Pons (tissue), 1 donor: ENCODE measurements around the gene SMARCA2.
"Not testable (repeated sequence)": the region's sequence is repeated elsewhere in the genome, so short reads cannot be mapped to it uniquely, and the experiment has no call there.

Experiments
- DNase-seq: peaks from one replicate; pipeline ENCODE4 v3.0.0-alpha.2; 2016; ENCODE audit warnings: low spot score

The SMARCA2 gene

GRCh38 chr9:2140600-2141223 lies 125.6 kb downstream of the SMARCA2 start:
- DNase-seq, result no peak

GRCh38 chr9:2142212-2142611 lies 127.1 kb downstream of the SMARCA2 start:
- DNase-seq, result no peak

GRCh38 chr9:2144619-2145018 lies 129.5 kb downstream of the SMARCA2 start:
- no peak for DNase-seq

- no peak for DNase-seq
Measured at GRCh38 chr9:2145746-2146145, 130.6 kb downstream of the SMARCA2 start.

- DNase-seq, result not testable (repeated sequence)
Measured at GRCh38 chr9:2146700-2147099, 131.6 kb downstream of the SMARCA2 start.

GRCh38 chr9:2150338-2150737 lies 135.2 kb downstream of the SMARCA2 start:
- no peak for DNase-seq

GRCh38 chr9:2151171-2151570 lies 136.0 kb downstream of the SMARCA2 start:
- DNase-seq, result no peak

GRCh38 chr9:2152966-2153629 lies 138.0 kb downstream of the SMARCA2 start:
- no peak for DNase-seq

GRCh38 chr9:2153630-2154217 lies 138.6 kb downstream of the SMARCA2 start:
- no peak for DNase-seq

- DNase-seq, result no peak
Measured at GRCh38 chr9:2154731-2155130, 139.6 kb downstream of the SMARCA2 start.

- no peak for DNase-seq
Measured at GRCh38 chr9:2155966-2156365, 140.8 kb downstream of the SMARCA2 start.

- peak; percentile 79 for DNase-seq
Measured at GRCh38 chr9:2157277-2158110, 142.3 kb downstream of the SMARCA2 start.

- DNase-seq, result peak; percentile 73
Measured at GRCh38 chr9:2158111-2158610, 143.0 kb downstream of the SMARCA2 start.

GRCh38 chr9:2158766-2159430 lies 143.8 kb downstream of the SMARCA2 start:
- peak; percentile 35 for DNase-seq

- DNase-seq, result peak; percentile 74
Measured at GRCh38 chr9:2159521-2160454, 144.6 kb downstream of the SMARCA2 start.

GRCh38 chr9:2161661-2162060 lies 146.5 kb downstream of the SMARCA2 start:
- no peak for DNase-seq

GRCh38 chr9:2163231-2163885 lies 148.2 kb downstream of the SMARCA2 start:
- no peak for DNase-seq

- DNase-seq, result no peak
Measured at GRCh38 chr9:2164268-2164667, 149.1 kb downstream of the SMARCA2 start.

- DNase-seq, result no peak
Measured at GRCh38 chr9:2166203-2166602, 151.1 kb downstream of the SMARCA2 start.

GRCh38 chr9:2169035-2169434 lies 153.9 kb downstream of the SMARCA2 start:
- DNase-seq, result no peak
